Inflammatory macrophage treated with lipopolysaccharide for 4 hours (primary cell): Measurements from ENCODE around the gene XIRP2.
"Not testable (repeated sequence)": the region's sequence is repeated elsewhere in the genome, so short reads cannot be mapped to it uniquely, and the experiment has no call there.

Source experiments
- DNase-seq: peaks from one replicate; pipeline ENCODE4 v3.0.0-alpha.2; 2020

Gene XIRP2

GRCh38 chr2:166934817-166935216 is 46.5 kb downstream of the XIRP2 start:
- DNase-seq = no peak

- no peak for DNase-seq
Measured at GRCh38 chr2:166942377-166942776, 54.1 kb downstream of the XIRP2 start.

GRCh38 chr2:166944909-166945308 is 56.6 kb downstream of the XIRP2 start:
- DNase-seq = no peak

GRCh38 chr2:166957686-166958085 is 69.4 kb downstream of the XIRP2 start:
- no peak for DNase-seq

- DNase-seq = no peak
Measured at GRCh38 chr2:166958986-166959481, 70.8 kb downstream of the XIRP2 start.

GRCh38 chr2:166959556-166959955 is 71.3 kb downstream of the XIRP2 start:
- DNase-seq = no peak

GRCh38 chr2:166960702-166961270 is 72.5 kb downstream of the XIRP2 start:
- DNase-seq = no peak

GRCh38 chr2:166961933-166962332 is 73.7 kb downstream of the XIRP2 start:
- no peak for DNase-seq

- no peak for DNase-seq
Measured at GRCh38 chr2:166969486-166969885, 81.2 kb downstream of the XIRP2 start.

GRCh38 chr2:166972002-166972401 is 83.7 kb downstream of the XIRP2 start:
- DNase-seq = no peak

GRCh38 chr2:166972418-166972817 is 84.1 kb downstream of the XIRP2 start:
- no peak for DNase-seq

- DNase-seq = no peak
Measured at GRCh38 chr2:166984188-166984587, 95.9 kb downstream of the XIRP2 start.

GRCh38 chr2:166984797-166985196 is 96.5 kb downstream of the XIRP2 start:
- DNase-seq = no peak

- DNase-seq = no peak
Measured at GRCh38 chr2:166994588-166995336, 106.5 kb downstream of the XIRP2 start.

- DNase-seq = no peak
Measured at GRCh38 chr2:166996465-166996864, 108.2 kb downstream of the XIRP2 start.

GRCh38 chr2:167001165-167001564 is 112.9 kb downstream of the XIRP2 start:
- no peak for DNase-seq

GRCh38 chr2:167005096-167005495 is 116.8 kb downstream of the XIRP2 start:
- DNase-seq = no peak

- DNase-seq = no peak
Measured at GRCh38 chr2:167013227-167013626, 124.9 kb downstream of the XIRP2 start.

- DNase-seq = no peak
Measured at GRCh38 chr2:167015806-167016205, 127.5 kb downstream of the XIRP2 start.

GRCh38 chr2:167017021-167017420 is 128.7 kb downstream of the XIRP2 start:
- DNase-seq = no peak

GRCh38 chr2:167018590-167018989 is 130.3 kb downstream of the XIRP2 start:
- DNase-seq = no peak

- DNase-seq = no peak
Measured at GRCh38 chr2:167028503-167028902, 140.2 kb downstream of the XIRP2 start.

- DNase-seq = not testable (repeated sequence)
Measured at GRCh38 chr2:167034976-167035375, 146.7 kb downstream of the XIRP2 start.

GRCh38 chr2:167048829-167049228 is 160.5 kb downstream of the XIRP2 start:
- no peak for DNase-seq

GRCh38 chr2:167049659-167050058 is 161.4 kb downstream of the XIRP2 start:
- no peak for DNase-seq
